GM23338 (cell line): ENCODE measurements around the gene SLC6A11. TPM values are rescaled to one million over a fixed set of nuclear protein-coding genes. Genes with fewer than 3 reads are reported as not detected.

Source experiments
- ATAC-seq: fragments of 200-7000 bp; cut with Tn5 transposase; 3 replicates; pipeline ENCODE4 v1.9.1; 2020
- DNase-seq: peaks from one replicate; pipeline ENCODE4 v3.0.0-alpha.2; 2015; ENCODE audit warnings: low spot score
- H2AFZ ChIP-seq: fragments of 200-600 bp; sonication (generic); 2 replicates; pipeline ENCODE4 v1.8.0; 2016; ENCODE audit warnings: antibody characterized with exemption, mild to moderate bottlenecking, moderate library complexity
- H3F3A ChIP-seq: fragments of 200-600 bp; sonication (generic); replicated peaks from 2 replicates; pipeline ENCODE4 v1.8.0; 2017; ENCODE audit warnings: antibody characterized with exemption, mixed run types, low read depth
- H3K27ac ChIP-seq: fragments of 200-600 bp; sonication (generic); 2 replicates; pipeline ENCODE4 v1.6.1; 2016; ENCODE audit warnings: low read depth
- H3K27me3 ChIP-seq: fragments of 200-600 bp; sonication (generic); 2 replicates; pipeline ENCODE4 v1.8.0; 2016; ENCODE audit warnings: mild to moderate bottlenecking, mixed run types, moderate library complexity; ENCODE audit not compliant: insufficient read depth
- H3K36me3 ChIP-seq: fragments of 200-600 bp; sonication (generic); 2 replicates; pipeline ENCODE4 v1.8.0; 2016; ENCODE audit warnings: mild to moderate bottlenecking; ENCODE audit not compliant: insufficient read depth
- H3K4me1 ChIP-seq: fragments of 200-600 bp; sonication (generic); 2 replicates; pipeline ENCODE4 v1.8.0; 2016; ENCODE audit warnings: mild to moderate bottlenecking, moderate library complexity; ENCODE audit not compliant: insufficient read depth
- H3K4me2 ChIP-seq: fragments of 200-600 bp; sonication (generic); 2 replicates; pipeline ENCODE4 v1.7.1; 2017; ENCODE audit warnings: mixed run types
- H3K4me3 ChIP-seq: fragments of 200-600 bp; sonication (generic); 2 replicates; pipeline ENCODE4 v1.6.1; 2016; ENCODE audit warnings: mixed run types
- H3K79me2 ChIP-seq: fragments of 200-600 bp; sonication (generic); replicated peaks from 2 replicates; pipeline ENCODE4 v1.8.0; 2017; ENCODE audit warnings: mild to moderate bottlenecking; ENCODE audit not compliant: insufficient read depth
- H3K9me2 ChIP-seq: fragments of 200-600 bp; sonication (generic); 2 replicates; pipeline ENCODE4 v1.8.0; 2017; ENCODE audit not compliant: insufficient read depth
- H4K20me1 ChIP-seq: fragments of 200-600 bp; sonication (generic); replicated peaks from 2 replicates; pipeline ENCODE4 v1.8.0; 2017; ENCODE audit warnings: mild to moderate bottlenecking; ENCODE audit not compliant: insufficient read depth
- H3K27ac Mint-ChIP-seq: 2 replicates; pipeline ENCODE4 v1.8.0; 2020; ENCODE audit warnings: inconsistent platforms, mild to moderate bottlenecking, moderate library complexity, mixed read lengths
- H3K27me3 Mint-ChIP-seq: 3 replicates; pipeline ENCODE4 v1.8.0; 2022; ENCODE audit warnings: low read depth, mild to moderate bottlenecking, moderate library complexity, mixed read lengths, inconsistent platforms; ENCODE audit not compliant: insufficient read depth, poor library complexity
- H3K36me3 Mint-ChIP-seq: 3 replicates; pipeline ENCODE4 v1.8.0; 2021; ENCODE audit warnings: low read depth, mild to moderate bottlenecking, inconsistent platforms, moderate library complexity, mixed read lengths
- H3K4me1 Mint-ChIP-seq: 3 replicates; pipeline ENCODE4 v1.8.0; 2020; ENCODE audit warnings: mild to moderate bottlenecking, inconsistent platforms, mixed read lengths
- H3K4me3 Mint-ChIP-seq: 3 replicates; pipeline ENCODE4 v1.8.0; 2021; ENCODE audit warnings: moderate library complexity, mild to moderate bottlenecking, inconsistent platforms, mixed read lengths
- H3K9me3 Mint-ChIP-seq: 3 replicates; pipeline ENCODE4 v1.8.0; 2020; ENCODE audit warnings: moderate library complexity, mild to moderate bottlenecking, inconsistent platforms, mixed read lengths
- CREB1 ChIP-seq: fragments of 250-450 bp; sonication (Bioruptor Pico); IDR thresholded peaks from 2 replicates; pipeline ENCODE4 v1.5.0; 2020; ENCODE audit warnings: low read depth, mild to moderate bottlenecking, moderate library complexity
- ETS1 ChIP-seq: IDR thresholded peaks from 2 replicates; pipeline ENCODE4 v1.6.1; 2016; ENCODE audit warnings: antibody characterized with exemption
- EZH2 ChIP-seq: fragments of 200-600 bp; sonication (generic); IDR thresholded peaks from one replicate; pipeline ENCODE4 v1.8.0; 2017; ENCODE audit warnings: antibody characterized with exemption, mild to moderate bottlenecking, low read depth; ENCODE audit not compliant: unreplicated experiment
- EZH2phosphoT487 ChIP-seq: fragments of 200-600 bp; sonication (generic); IDR thresholded peaks from one replicate; pipeline ENCODE4 v1.8.1; 2018; ENCODE audit warnings: antibody characterized with exemption; ENCODE audit not compliant: unreplicated experiment
- JUNB ChIP-seq: IDR thresholded peaks from one replicate; pipeline ENCODE4 v1.6.1; 2016; ENCODE audit warnings: antibody characterized with exemption; ENCODE audit not compliant: unreplicated experiment
- NANOG ChIP-seq: IDR thresholded peaks from 2 replicates; pipeline ENCODE4 v1.6.1; 2016; ENCODE audit warnings: antibody characterized with exemption, borderline replicate concordance
- REST ChIP-seq: IDR thresholded peaks from one replicate; pipeline ENCODE4 v1.6.1; 2018; ENCODE audit warnings: antibody characterized with exemption; ENCODE audit not compliant: unreplicated experiment
- STAT1 ChIP-seq: IDR thresholded peaks from one replicate; pipeline ENCODE4 v1.6.1; 2016; ENCODE audit warnings: antibody characterized with exemption; ENCODE audit not compliant: unreplicated experiment
- ZNF114 ChIP-seq: fragments of 250-450 bp; sonication (Bioruptor Pico); IDR thresholded peaks from 2 replicates; pipeline ENCODE4 v1.5.0; 2020; ENCODE audit warnings: mild to moderate bottlenecking, moderate library complexity
- ZNF331 ChIP-seq: fragments of 250-450 bp; sonication (Bioruptor Pico); IDR thresholded peaks from 2 replicates; pipeline ENCODE4 v1.5.0; 2020; ENCODE audit warnings: low read depth, mild to moderate bottlenecking, moderate library complexity
- ZNF462 ChIP-seq: fragments of 250-450 bp; sonication (Bioruptor Pico); IDR thresholded peaks from 2 replicates; pipeline ENCODE4 v1.5.0; 2020; ENCODE audit warnings: mild to moderate bottlenecking, moderate library complexity
- polyA plus RNA-seq: library from polyadenylated mRNA; unstranded; fragments of >200 nt; fragmentation: Nextera tagmentation; extraction: Ambion mirVana; gene quantifications from 2 replicates; pipeline ENCODE4 v1.2.1, GENCODE V29; 2016
- total RNA-seq: library from RNA; depleted of rRNA; stranded (reverse); fragments of >200 nt; shearing (Covaris generic); gene quantifications from 2 replicates; pipeline ENCODE4 v1.2.3, GENCODE V29; 2014

SLC6A11 gene
- total and polyA plus RNA-seq, 2 experiments from 2014 or later = 0.47 to 1.1 TPM

- TF ChIP-seq ZNF462 (CRISPR knock-in tag) (no peak), CREB1 (CRISPR knock-in tag) (no peak), ZNF114 (no peak)
Measured at GRCh38 chr3:10824468-10824867, 8.4 kb downstream of the SLC6A11 start (continued).

- Histone ChIP-seq H3K27ac (no peak overlapping the region), H3K4me2 (no peak overlapping the region), H2AFZ (no peak overlapping the region), H3K27me3 (no peaks in the 10 kb centered on the region), H3K9me2 (no peaks in the 10 kb centered on the region), H3K36me3 (no peaks in the 10 kb centered on the region), H4K20me1 (no peaks in the 10 kb centered on the region), H3K4me1 (no peaks in the 10 kb centered on the region), H3K79me2 (no peaks in the 10 kb centered on the region), H3F3A (no peaks in the 10 kb centered on the region), H3K4me3 (no peak overlapping the region)
- peaks cover 3% of the 10 kb centered on the region for H3K4me1 Mint-ChIP-seq
- no peak overlapping the region for H3K4me3 Mint-ChIP-seq
- no peaks in the 10 kb centered on the region for H3K9me3 Mint-ChIP-seq
- no peak for DNase-seq
- H3K27me3 Mint-ChIP-seq = peaks cover 5% of the 10 kb centered on the region
- no peak overlapping the region for H3K27ac Mint-ChIP-seq
- ATAC-seq = no peak
- no peaks in the 10 kb centered on the region for H3K36me3 Mint-ChIP-seq
- TF ChIP-seq STAT1 (no peak), REST (no peak), EZH2 (no peak), CREB1 (CRISPR knock-in tag) (no peak), JUNB (no peak), EZH2phosphoT487 (no peak), ZNF114 (no peak), ZNF331 (no peak), NANOG (no peak), ETS1 (no peak)
Measured at GRCh38 chr3:10833855-10834414, 17.9 kb downstream of the SLC6A11 start.
